Thyroid gland (tissue), 4 donors: ENCODE data around the gene RSPH9.

Source experiments
- CTCF ChIP-seq, 6 experiments: fragments of 200-600 bp in 3 of 6; fragments of 450-650 bp in 3 of 6; sonication (generic) in 3 of 6; IDR thresholded peaks; one replicate each; pipeline ENCODE4 v1.5.1; 2016 to 2019; ENCODE audit warnings: antibody characterized with exemption in 6 of 6, mild to moderate bottlenecking in 2 of 6, inconsistent platforms in 1 of 6, moderate library complexity in 1 of 6
- POLR2A ChIP-seq, 2 donors: fragments of 450-650 bp; IDR thresholded peaks; one replicate each; pipeline ENCODE4 v1.6.1; 2017; ENCODE audit warnings: antibody characterized with exemption in 2 of 2, mild to moderate bottlenecking in 2 of 2, moderate library complexity in 1 of 2

- TF ChIP-seq CTCF (IDR thresholded peaks at IDR 0.05) (no peak), POLR2A (IDR thresholded peaks at IDR 0.05) (no peak)
These were observed 23.0 kb upstream of the RSPH9 start for GRCh38 chr6:43621836-43622180.
